Neutrophil (primary cell): ENCODE data around the gene C1orf122.

Experiments
- H3K27ac ChIP-seq: fragments of 200-600 bp; sonication (generic); 2 replicates; pipeline ENCODE4 v1.5.1; 2016; ENCODE audit warnings: mild to moderate bottlenecking, moderate library complexity
- H3K27me3 ChIP-seq: fragments of 200-600 bp; sonication (generic); 2 replicates; pipeline ENCODE4 v1.6.0; 2016; ENCODE audit warnings: mild to moderate bottlenecking
- H3K36me3 ChIP-seq: fragments of 200-600 bp; sonication (generic); 2 replicates; pipeline ENCODE4 v1.5.1; 2017
- H3K4me1 ChIP-seq, 2 experiments: fragments of 200-600 bp in 1 of 2; sonication (generic) in 1 of 2; 1 replicate in 1 of 2; 2 replicates in 1 of 2; pipeline versions ENCODE4 v1.5.1 to v1.6.1; 2013 to 2016; ENCODE audit warnings: low read depth in 1 of 2, low read length in 1 of 2, mild to moderate bottlenecking in 1 of 2, moderate library complexity in 1 of 2; ENCODE audit not compliant: control insufficient read depth in 1 of 2, insufficient read depth in 1 of 2
- H3K4me3 ChIP-seq, 2 experiments: fragments of 200-600 bp in 1 of 2; sonication (generic) in 1 of 2; 1 replicate in 1 of 2; 2 replicates in 1 of 2; pipeline ENCODE4 v1.5.1; 2013 to 2016; ENCODE audit warnings: low read depth in 1 of 2, low read length in 1 of 2, mild to moderate bottlenecking in 1 of 2, moderate library complexity in 1 of 2
- H3K9me3 ChIP-seq: fragments of 200-600 bp; sonication (generic); 2 replicates; pipeline ENCODE4 v1.5.1; 2016
- TF ChIP-seq, protein P1 (sequence below): fragments of 200-600 bp; sonication (generic); IDR thresholded peaks from 2 replicates; pipeline ENCODE4 v1.5.1; 2016; ENCODE audit warnings: antibody characterized with exemption

Gene C1orf122

DNA sequence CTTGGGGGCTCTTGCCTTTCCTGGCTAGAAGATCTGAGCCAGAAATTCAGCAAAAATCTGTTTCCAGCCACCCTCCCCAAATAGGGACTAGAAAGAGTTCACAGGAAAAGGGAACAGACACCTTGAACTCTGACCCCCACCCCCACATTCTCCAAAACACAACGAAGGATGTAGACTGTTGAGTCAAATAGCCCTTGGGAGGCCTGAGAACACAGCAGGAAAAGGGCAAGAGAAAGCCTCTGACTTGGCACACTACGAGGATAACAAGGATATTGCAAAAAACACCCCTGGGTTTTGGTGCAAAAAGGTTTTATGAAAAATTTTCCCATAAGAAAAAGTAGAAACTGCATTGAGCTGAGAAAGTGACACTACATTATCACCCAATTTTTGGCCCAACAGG lies 2.4 kb downstream of the C1orf122 start:
- H3K9me3 ChIP-seq: no peaks in the 10 kb centered on the region
- H3K4me1 ChIP-seq: peaks cover 43 to 60% of the 10 kb centered on the region in 2 experiments
- peaks cover 53% of the 10 kb centered on the region for H3K36me3 ChIP-seq
- H3K4me3 ChIP-seq: no peak overlapping the region
- no peaks in the 10 kb centered on the region for H3K27me3 ChIP-seq
- TF ChIP-seq, protein P1, sequence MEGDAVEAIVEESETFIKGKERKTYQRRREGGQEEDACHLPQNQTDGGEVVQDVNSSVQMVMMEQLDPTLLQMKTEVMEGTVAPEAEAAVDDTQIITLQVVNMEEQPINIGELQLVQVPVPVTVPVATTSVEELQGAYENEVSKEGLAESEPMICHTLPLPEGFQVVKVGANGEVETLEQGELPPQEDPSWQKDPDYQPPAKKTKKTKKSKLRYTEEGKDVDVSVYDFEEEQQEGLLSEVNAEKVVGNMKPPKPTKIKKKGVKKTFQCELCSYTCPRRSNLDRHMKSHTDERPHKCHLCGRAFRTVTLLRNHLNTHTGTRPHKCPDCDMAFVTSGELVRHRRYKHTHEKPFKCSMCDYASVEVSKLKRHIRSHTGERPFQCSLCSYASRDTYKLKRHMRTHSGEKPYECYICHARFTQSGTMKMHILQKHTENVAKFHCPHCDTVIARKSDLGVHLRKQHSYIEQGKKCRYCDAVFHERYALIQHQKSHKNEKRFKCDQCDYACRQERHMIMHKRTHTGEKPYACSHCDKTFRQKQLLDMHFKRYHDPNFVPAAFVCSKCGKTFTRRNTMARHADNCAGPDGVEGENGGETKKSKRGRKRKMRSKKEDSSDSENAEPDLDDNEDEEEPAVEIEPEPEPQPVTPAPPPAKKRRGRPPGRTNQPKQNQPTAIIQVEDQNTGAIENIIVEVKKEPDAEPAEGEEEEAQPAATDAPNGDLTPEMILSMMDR: no peak
- peak overlapping the region; percentile 93 for H3K27ac ChIP-seq

DNA sequence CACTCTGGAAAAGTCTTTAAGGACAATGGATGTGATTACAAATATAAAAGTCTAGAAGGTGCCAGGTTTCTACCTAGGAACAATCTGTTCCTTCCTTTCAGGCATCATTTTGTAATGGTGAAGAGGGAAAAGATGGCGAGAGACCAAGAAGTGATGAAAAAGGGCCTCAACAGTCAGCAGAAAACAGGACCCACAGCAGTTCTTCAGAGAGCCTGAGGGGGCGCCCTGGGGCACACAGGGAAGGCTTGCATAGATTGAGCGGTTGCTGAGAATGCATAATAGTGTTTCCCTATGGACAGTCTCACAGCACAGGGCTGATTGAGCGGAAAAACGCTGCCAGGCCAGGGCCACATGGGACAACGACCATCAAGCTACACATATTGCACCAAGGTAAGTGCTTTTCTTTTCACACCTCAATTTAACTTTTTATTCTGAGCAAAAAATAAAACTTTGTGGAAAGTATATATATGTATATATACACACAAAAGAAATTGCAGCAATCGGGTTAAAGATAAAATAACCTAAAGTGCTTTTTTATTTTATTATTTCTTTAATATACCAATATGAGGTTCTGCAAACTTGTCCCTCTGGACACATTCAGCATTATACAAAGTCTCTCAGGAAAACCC lies 3.6 kb downstream of the C1orf122 start:
- Histone ChIP-seq H3K36me3 (peaks cover 53% of the 10 kb centered on the region), H3K27me3 (no peaks in the 10 kb centered on the region), H3K4me3 (no peak overlapping the region), H3K4me1 (peaks cover 43 to 60% of the 10 kb centered on the region in 2 experiments), H3K9me3 (no peaks in the 10 kb centered on the region), H3K27ac (peak overlapping the region; percentile 93)
- TF ChIP-seq, protein P1: peak; percentile 89

GRCh38 chr1:37813529-37814145 lies 6.0 kb downstream of the C1orf122 start:
- peaks cover 31 to 45% of the 10 kb centered on the region in 2 experiments for H3K4me1 ChIP-seq
- peak overlapping the region; percentile 93 for H3K27ac ChIP-seq
- H3K4me3 ChIP-seq: no peak overlapping the region
- H3K9me3 ChIP-seq: no peaks in the 10 kb centered on the region
- H3K36me3 ChIP-seq: peaks cover 71% of the 10 kb centered on the region
- TF ChIP-seq, protein P1: no peak
- no peaks in the 10 kb centered on the region for H3K27me3 ChIP-seq

GRCh38 chr1:37814252-37814651 lies 6.7 kb downstream of the C1orf122 start:
- Histone ChIP-seq H3K9me3 (no peaks in the 10 kb centered on the region), H3K4me3 (no peak overlapping the region), H3K4me1 (peaks cover 25 to 39% of the 10 kb centered on the region in 2 experiments), H3K27me3 (no peaks in the 10 kb centered on the region), H3K27ac (no peak overlapping the region), H3K36me3 (peaks cover 77% of the 10 kb centered on the region)
- TF ChIP-seq, protein P1: no peak

DNA sequence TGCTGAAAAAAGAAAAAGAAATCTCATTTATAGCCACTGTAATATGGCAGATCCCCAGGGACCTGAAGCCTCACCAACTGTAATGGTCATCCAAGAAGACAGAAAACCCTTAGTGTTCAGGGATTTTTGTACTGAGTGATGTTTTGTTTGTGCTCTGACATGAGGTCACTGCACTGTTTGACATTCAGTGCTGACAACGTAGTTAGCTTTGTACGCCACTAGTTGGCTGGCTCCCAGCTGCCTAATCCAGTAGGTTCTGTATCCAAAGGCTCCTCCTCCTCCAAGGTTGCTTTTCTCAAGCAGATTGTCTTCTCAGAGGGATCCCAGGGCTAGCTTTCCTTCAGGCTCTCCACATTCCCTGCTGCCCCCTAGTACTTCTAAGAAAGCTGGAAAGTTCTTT lies 9.9 kb downstream of the C1orf122 start:
- H3K27me3 ChIP-seq: no peaks in the 10 kb centered on the region
- H3K4me3 ChIP-seq: no peak overlapping the region
- TF ChIP-seq, protein P1: no peak
- peak overlapping the region; percentile 27 for H3K27ac ChIP-seq
- peaks cover 10 to 11% of the 10 kb centered on the region in 2 experiments for H3K4me1 ChIP-seq
- H3K9me3 ChIP-seq: no peaks in the 10 kb centered on the region
- H3K36me3 ChIP-seq: peaks cover 97% of the 10 kb centered on the region
